Testis (tissue), 2 donors: ENCODE measurements around the gene DHPS.

Source experiments
- CTCF ChIP-seq, 3 experiments: fragments of 450-650 bp in 2 of 3; fragments of 200-600 bp in 1 of 3; sonication (generic) in 1 of 3; IDR thresholded peaks; one replicate each; pipeline ENCODE4 v1.5.1; 2016 to 2019; ENCODE audit warnings: antibody characterized with exemption in 3 of 3, mild to moderate bottlenecking in 2 of 3, moderate library complexity in 1 of 3
- POLR2A ChIP-seq: fragments of 450-650 bp; IDR thresholded peaks from one replicate; pipeline ENCODE4 v1.6.1; 2017; ENCODE audit warnings: antibody characterized with exemption, mild to moderate bottlenecking, moderate library complexity

GRCh38 chr19:12726988-12727316 lies 45.3 kb upstream of the DHPS start:
- no peak for TF ChIP-seq CTCF (IDR thresholded peaks at IDR 0.05)
- no peak for TF ChIP-seq POLR2A
